ENCODE measurements around the gene GBP3.
A peak's percentile ranks its signal among the peaks of the same experiment; 100 is the strongest.

The GBP3 gene

DNA sequence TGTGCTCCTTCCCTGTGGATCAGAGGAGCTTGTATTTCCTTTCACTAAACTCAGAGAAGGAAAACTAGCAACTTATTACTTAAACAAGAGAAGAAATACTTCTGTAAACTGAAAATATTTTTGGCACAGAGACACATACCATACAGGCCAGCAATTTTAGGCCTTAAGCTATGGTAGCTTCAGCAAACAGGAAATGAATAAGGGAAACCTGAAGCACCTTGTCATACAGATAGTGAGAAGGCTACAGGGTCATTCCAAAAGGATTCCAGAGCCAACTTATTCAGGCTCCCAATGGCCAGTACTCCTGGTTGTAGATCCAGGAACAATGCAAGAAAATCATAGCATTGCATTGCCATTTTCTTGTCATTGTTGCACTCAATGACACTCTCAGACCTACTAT, 21.2 kb downstream of the GBP3 start:
- DNase-seq (ENCODE audit: low read depth): peak; percentile 56
- no peak overlapping the region for H3K4me3 ChIP-seq (ENCODE audit: low read length)
- TF ChIP-seq, protein P1, sequence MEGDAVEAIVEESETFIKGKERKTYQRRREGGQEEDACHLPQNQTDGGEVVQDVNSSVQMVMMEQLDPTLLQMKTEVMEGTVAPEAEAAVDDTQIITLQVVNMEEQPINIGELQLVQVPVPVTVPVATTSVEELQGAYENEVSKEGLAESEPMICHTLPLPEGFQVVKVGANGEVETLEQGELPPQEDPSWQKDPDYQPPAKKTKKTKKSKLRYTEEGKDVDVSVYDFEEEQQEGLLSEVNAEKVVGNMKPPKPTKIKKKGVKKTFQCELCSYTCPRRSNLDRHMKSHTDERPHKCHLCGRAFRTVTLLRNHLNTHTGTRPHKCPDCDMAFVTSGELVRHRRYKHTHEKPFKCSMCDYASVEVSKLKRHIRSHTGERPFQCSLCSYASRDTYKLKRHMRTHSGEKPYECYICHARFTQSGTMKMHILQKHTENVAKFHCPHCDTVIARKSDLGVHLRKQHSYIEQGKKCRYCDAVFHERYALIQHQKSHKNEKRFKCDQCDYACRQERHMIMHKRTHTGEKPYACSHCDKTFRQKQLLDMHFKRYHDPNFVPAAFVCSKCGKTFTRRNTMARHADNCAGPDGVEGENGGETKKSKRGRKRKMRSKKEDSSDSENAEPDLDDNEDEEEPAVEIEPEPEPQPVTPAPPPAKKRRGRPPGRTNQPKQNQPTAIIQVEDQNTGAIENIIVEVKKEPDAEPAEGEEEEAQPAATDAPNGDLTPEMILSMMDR (IDR thresholded peaks at IDR 0.05; ENCODE audit: insufficient read depth, low read depth, low read length, missing control alignments): no peak

DNA sequence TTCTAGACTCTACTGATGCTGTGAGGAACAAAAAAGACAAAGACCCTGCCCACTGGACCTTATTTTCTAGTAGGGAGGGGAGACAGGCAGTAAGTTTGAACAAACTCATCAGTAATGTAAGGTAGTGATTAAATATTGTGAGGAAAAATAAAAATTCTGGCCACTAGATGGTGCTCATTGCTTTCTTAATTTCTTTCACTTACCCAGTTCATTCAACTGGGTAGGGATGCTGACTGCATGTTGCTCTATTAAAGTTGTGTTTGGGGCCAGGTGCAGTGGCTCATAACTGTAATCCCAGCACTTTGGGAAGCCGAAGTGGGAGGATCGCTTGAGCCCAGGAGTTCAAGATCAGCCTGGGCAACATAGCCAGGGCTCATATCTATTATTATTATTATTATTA, 23.9 kb downstream of the GBP3 start:
- H3K4me3 ChIP-seq (ENCODE audit: low read length): no peak overlapping the region
- TF ChIP-seq, protein P1 (IDR thresholded peaks at IDR 0.05; ENCODE audit: insufficient read depth, low read depth, low read length, missing control alignments): peak; percentile 38
- peak; percentile 75 for DNase-seq (ENCODE audit: low read depth)

DNA sequence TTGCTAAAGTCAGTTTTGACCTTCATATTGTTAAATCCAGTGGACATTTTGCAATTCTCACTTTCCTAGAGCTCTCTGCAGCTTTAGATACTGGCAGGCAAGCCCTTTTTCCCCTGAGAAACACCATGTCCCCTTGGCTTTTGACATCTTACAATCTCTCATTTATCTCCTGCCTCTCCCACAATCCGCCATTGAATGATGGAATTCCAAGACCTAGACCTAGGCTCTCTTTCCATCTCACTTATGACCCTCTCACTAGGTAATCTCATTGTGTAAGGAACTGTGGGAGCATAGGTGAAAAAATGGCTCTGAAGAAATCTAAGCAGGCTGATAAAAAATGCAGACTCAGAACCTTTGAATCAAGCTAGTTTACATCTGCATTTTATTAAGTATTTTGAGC, 32.2 kb downstream of the GBP3 start:
- no peak overlapping the region for H3K4me3 ChIP-seq (ENCODE audit: low read length)
- no peak for DNase-seq (ENCODE audit: low read depth)
- TF ChIP-seq, protein P1 (IDR thresholded peaks at IDR 0.05; ENCODE audit: insufficient read depth, low read depth, low read length, missing control alignments): no peak

DNA sequence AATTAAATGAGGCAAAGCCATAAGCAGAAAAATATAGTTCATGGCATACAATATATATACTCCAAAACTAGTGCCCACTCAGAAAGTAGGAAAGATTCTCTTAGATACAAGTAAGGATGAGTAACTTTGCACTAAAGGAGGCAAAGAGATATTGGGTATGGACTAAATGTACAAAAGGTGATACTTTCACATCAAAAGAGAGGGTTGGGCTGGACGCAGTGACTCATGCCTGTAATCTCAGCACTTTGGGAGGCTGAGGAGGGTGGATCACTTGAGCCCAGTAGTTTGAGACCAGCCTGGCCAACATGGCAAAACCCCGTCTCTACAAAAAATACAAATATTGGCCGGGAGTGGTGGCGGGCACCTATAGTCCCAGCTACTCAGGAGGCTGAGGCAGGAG, 37.0 kb downstream of the GBP3 start:
- peak; percentile 39 for DNase-seq (ENCODE audit: low read depth)
- TF ChIP-seq, protein P1 (IDR thresholded peaks at IDR 0.05; ENCODE audit: insufficient read depth, low read depth, low read length, missing control alignments): no peak
- H3K4me3 ChIP-seq (ENCODE audit: low read length): no peak overlapping the region

DNA sequence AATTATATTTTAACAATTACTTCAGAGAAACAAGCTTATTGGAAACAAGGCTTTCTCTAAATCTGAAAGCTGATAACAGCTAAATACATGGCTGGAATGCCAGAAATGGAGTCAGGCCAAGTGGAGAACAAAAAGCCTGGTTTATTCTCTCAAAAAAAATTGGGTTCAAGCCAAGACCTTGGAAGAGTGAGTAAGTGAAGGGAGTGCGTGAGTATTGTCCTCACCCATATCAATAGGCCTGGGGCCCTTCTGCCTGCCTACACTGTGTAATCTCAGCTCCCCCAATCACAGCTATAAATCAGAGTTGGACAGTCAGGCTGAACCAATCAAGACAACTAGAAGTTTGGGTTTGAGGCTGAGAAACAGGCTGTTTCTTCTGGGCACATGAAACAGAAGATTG, 37.6 kb downstream of the GBP3 start:
- peak; percentile 95 for DNase-seq (ENCODE audit: low read depth)
- TF ChIP-seq, protein P1 (IDR thresholded peaks at IDR 0.05; ENCODE audit: insufficient read depth, low read depth, low read length, missing control alignments): no peak
- no peak overlapping the region for H3K4me3 ChIP-seq (ENCODE audit: low read length)

DNA sequence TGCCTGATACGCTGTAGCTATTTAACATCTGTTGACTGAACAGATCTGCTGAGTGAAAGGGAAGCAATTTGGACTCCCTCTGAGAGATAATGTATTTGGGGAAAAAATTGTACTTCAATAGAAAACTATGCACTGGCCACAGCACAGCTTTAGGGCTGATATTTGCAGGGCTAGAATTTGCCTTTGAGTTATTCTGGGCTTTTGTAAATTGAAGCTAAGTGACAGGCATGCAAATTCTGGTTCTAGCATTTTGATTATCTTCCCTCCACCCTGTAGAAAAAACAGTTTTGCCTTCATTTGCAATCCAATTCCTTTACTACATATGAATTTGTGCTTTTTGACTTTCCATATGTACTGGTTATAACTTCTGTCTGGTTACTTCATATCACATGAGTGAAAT, 38.1 kb downstream of the GBP3 start:
- no peak overlapping the region for H3K4me3 ChIP-seq (ENCODE audit: low read length)
- no peak for DNase-seq (ENCODE audit: low read depth)

More for the DNA sequence above, 38.1 kb downstream of the GBP3 start:
- TF ChIP-seq, protein P1 (IDR thresholded peaks at IDR 0.05; ENCODE audit: insufficient read depth, low read depth, low read length, missing control alignments): no peak
